GM19238 (cell line): ENCODE results near the gene MAP2K2.
"Not testable (repeated sequence)": the region's sequence is repeated elsewhere in the genome, so short reads cannot be mapped to it uniquely, and the experiment has no call there.

Experiments used
- DNase-seq: peaks from one replicate; pipeline ENCODE4 v3.0.0; 2011; ENCODE audit warnings: low spot score; ENCODE audit not compliant: insufficient read length

The MAP2K2 gene

GRCh38 chr19:4130744-4131438, 7.0 kb upstream of the MAP2K2 start:
- no peak for DNase-seq

DNA sequence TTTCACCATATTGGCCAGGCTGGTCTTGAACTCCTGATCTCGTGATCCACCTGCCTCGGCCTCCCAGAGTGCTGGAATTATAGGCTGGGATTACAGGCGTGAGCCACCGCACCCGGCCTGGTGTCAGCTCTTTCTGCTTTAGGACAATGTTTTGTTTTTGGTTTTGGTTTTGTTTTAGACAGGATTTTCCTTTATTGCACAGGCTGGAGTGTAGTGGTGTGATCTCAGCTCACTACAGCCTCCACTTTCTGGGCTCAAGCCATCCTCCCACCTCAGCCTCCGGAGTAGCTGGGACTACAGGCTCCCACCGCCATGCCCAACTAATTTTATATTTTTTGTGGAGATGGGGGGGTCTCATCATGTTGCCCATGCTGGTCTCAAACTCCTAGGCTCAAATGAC, 5.1 kb upstream of the MAP2K2 start:
- DNase-seq = not testable (repeated sequence)

GRCh38 chr19:4127322-4127721, 3.4 kb upstream of the MAP2K2 start:
- not testable (repeated sequence) for DNase-seq

DNA sequence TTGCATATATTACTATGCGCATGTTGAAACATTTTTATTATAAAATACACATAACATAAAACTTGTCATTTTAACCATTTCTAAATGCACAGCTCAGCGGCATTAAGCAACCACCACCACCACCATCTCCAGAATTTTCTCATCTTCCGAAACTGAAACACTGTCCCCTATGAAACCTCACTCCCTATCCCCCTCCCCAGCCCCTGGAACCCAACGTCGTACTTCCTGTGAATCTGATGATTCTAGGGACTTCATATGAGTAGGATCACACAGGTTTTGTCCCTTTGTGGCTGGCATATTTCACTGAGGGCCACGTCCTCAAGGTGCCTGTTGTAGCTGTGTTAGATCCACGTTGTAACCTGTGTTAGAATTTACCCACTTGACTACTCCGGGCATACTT, 716 bp upstream of the MAP2K2 start:
- DNase-seq = no peak

- DNase-seq = no peak
Observed at GRCh38 chr19:4122480-4122879, 1.4 kb downstream of the MAP2K2 start.

GRCh38 chr19:4121815-4122214, 2.1 kb downstream of the MAP2K2 start:
- DNase-seq = no peak

GRCh38 chr19:4121273-4121612, 2.7 kb downstream of the MAP2K2 start:
- DNase-seq = no peak

DNA sequence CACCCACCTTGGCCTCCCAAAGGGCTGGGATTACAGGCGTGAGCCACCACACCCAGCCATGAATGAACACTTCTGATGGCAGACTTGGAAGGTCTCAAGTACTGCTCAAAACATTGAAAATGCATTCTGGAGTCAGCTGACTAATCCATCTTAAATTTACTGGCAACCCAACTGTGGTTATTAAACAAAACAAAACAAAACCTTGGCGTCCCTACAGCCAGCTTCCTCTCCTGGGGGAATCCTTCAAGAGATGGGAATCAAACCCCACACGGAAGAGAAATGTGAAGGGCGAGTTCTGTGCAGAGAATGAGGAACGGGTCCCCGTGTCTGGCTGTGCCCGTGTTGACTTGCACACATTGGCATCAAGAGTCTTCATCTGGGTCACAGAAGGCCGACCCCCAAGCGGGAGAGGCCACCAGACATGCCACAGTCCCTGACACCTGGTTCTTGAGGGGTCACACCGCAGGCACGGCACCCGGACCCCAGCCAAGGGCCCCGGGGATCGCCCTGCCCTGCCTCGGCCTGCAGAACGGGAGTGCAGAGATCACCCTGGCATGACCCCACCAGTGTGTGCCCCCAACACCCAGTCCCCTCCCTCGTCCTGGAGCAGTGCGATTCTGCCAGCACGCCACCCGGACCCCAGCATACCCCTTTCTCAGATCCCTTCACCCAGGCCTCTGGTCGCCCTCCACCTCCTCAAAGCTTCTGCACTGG, 3.2 kb downstream of the MAP2K2 start:
- no peak for DNase-seq

- DNase-seq = no peak
Observed at GRCh38 chr19:4119763-4120162, 4.2 kb downstream of the MAP2K2 start.

DNA sequence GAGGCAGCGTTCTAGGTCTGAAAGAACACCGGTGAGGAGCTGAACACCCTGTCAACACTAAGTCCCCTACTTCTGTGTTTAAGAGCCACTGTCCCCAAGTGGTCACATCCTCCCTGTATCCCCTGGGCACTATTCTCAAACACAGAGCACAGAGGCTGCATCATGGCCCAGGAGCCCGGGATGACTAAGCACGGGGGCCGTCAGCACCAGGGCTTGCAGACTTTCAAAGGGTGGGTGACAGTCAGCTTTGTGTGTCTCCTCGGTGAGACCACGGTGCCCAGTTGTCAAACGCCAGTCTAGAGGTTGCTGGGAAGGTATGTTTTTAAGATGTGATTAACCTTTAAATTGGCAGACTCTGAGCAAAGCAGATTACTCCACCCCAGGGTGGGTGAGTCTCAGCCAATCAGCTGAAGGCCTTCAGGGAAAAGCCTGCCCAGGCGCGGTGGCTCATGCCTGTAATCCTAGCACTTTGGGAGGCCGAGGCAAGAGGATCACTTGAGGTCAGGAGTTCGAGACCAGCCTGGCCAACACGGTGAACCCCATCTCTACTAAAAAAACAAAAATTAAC, 8.0 kb downstream of the MAP2K2 start:
- DNase-seq = no peak

DNA sequence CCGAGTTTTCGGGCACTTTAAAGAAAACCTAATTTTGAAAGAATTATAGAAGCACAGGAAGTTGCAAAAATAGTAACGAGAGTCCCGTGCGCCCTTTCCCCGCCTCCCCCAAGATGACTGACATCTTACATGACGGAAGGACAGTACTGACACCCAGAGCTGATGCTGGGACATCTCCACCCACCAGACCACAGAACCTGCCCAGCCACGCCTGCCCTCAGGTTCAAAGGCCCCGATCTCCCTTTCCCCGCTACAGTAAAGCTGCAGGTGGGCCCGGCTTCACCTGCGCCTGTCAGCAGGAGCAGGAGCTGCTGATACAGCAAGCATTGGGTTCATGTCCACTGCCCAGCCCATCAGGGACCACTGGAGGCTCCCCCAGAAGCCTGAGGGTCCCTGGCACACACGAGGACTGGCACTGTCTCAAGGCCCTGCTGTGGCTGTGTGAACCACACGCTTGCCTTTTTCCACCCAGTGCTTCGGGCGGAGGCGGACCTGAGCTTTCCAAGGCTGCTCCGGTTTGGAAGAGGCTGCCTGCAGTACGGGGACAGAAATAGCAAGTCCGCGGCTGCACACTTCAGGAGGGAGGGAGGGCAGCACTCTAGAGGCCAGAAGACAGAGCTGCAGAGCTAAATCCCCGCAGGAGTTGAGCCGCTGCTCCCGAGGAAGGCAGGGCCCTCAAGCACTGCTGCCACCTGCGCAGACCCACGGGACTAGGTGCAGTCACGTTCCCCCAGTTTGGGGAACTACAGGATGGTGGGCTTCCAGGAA, 8.7 kb downstream of the MAP2K2 start:
- DNase-seq = peak; percentile 89

DNA sequence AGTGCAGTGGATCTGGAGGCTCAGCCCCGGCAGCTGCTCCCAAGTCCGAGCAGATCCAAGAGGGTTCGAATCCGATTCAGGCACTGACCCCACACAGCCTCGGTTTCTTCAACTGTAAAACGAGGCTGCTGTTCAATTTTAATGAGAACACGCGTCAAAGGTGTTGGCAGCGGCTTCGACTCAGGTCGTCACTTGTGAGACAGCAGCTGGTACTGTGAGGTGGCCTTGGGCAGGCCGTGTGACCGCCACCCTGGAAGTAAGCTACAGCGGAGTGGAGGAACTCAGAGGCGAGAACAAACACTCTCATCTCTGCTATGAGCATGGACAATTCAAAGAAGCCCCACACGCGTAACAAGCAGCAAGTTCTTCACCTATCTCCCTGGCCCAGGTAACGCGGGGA, 9.7 kb downstream of the MAP2K2 start:
- no peak for DNase-seq

DNA sequence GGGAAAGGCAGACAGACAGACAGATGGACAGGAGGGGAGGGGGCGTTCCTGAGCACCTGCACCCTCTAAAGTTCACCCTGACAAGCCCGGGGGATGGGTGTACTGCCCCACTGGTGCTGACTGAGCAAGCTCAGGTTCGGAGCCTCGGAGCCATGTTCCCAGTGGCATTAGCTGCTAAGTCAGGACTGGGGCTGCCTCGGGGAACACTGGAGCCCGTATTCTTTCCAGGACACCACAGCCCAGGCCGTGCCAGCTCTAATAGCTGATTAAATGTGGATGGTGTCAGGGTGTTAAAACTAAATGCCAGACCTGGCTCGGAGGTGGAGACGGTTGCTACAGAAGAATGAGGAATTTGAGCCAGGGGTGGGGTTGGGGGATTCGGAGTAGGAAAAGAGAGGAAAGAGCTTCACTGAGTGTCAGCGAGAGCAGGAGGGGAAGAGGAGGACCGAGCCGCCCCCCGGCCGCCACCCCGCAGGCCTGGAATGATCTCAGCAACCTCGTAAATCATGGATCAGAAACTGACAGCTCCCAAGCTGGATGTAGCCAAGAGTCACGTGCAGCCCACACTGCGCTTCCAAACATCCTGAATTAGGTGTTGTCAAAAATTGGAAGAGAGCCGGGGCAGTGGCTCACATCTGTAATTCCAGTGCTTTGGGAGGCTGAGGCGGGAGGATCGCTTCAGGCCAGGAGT, 10.4 kb downstream of the MAP2K2 start:
- no peak for DNase-seq

DNA sequence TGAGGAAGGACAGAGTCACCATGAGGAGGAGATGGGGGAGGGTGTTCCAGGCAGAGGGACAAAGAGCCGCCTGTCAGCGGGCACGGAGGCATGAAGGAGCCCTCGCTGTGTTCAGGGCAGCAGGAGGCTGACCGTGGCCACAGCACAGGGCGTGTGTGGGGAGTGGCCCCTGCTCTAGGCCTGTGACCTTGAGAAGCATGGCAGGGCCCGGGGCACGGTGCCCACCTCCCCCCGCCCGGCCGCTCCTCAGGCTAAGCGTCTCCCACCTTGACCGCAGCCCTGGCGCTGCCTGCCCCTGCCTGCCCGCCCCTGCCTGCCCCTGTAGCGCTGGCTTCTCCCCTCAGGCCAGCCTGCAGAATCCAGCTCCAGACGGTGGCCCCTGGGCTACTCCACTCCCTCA, 11.6 kb downstream of the MAP2K2 start:
- DNase-seq = no peak

- no peak for DNase-seq
Observed at GRCh38 chr19:4109626-4109945, 14.3 kb downstream of the MAP2K2 start.

- DNase-seq = peak; percentile 79
Observed at GRCh38 chr19:4108767-4109625, 14.9 kb downstream of the MAP2K2 start.

DNA sequence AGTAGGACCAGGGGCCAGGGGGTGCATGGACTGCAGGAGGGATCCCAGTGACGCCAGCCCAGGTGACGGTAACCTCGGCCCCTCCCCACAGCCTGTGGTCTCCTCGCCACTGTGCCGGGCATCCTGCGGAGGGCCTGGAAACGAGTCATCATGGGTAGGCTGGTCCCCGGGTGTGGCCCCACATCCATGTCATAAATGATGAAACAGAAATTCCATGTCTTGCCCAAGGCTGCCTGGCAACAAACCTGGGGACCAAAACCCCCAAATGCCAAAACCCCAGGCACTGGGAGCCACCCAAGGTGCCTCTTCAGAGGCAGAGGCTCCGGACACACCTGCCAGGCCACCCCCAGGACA, 20.9 kb downstream of the MAP2K2 start:
- no peak for DNase-seq

GRCh38 chr19:4102339-4103079, 21.4 kb downstream of the MAP2K2 start:
- no peak for DNase-seq

GRCh38 chr19:4101496-4101770, 22.5 kb downstream of the MAP2K2 start:
- no peak for DNase-seq
